Measurements from ENCODE around the gene MCM10.

GRCh38 chr10:13241613-13242012 lies 80.3 kb downstream of the MCM10 start:
- no peak for TF ChIP-seq EZH2 (IDR thresholded peaks at IDR 0.05; ENCODE audit: low read depth)
- TF ChIP-seq CTCF (conservative IDR thresholded peaks at IDR 0.05): no peak
